Stomach (tissue), 9 donors: Measurements from ENCODE around the gene NGDN. TPM values are rescaled to one million over a fixed set of nuclear protein-coding genes. Genes with fewer than 3 reads are reported as not detected.
A peak's percentile ranks its signal among the peaks of the same experiment; 100 is the strongest.

Source experiments
- DNase-seq, 2 donors: peaks; one replicate each; pipeline versions ENCODE4 v3.0.0 to v3.0.0-alpha.2; 2013 to 2019
- H3K27ac ChIP-seq, 5 donors: fragments of 200-600 bp in 4 of 5; sonication (generic) in 4 of 5; one replicate each; pipeline ENCODE4 v1.5.1; 2013 to 2019; ENCODE audit warnings: mild to moderate bottlenecking in 1 of 5, moderate library complexity in 1 of 5
- H3K27me3 ChIP-seq, 3 donors: fragments of 200-600 bp; sonication (generic); one replicate each; pipeline ENCODE4 v1.5.1; 2017 to 2019; ENCODE audit warnings: mixed run types in 1 of 3
- H3K36me3 ChIP-seq, 4 donors: fragments of 200-600 bp; sonication (generic); 1 replicate in 3 of 4; 2 replicates in 1 of 4; pipeline ENCODE4 v1.5.1; 2016 to 2019
- H3K4me1 ChIP-seq, 4 donors: fragments of 200-600 bp; sonication (generic); one replicate each; pipeline ENCODE4 v1.5.1; 2016 to 2019
- H3K4me3 ChIP-seq, 4 donors: fragments of 200-600 bp; sonication (generic) in 3 of 4; one replicate each; pipeline ENCODE4 v1.5.1; 2016 to 2019; ENCODE audit warnings: mild to moderate bottlenecking in 1 of 4
- H3K9me3 ChIP-seq, 4 donors: fragments of 200-600 bp; sonication (generic); one replicate each; pipeline ENCODE4 v1.5.1; 2016 to 2019
- EP300 ChIP-seq: sonication (generic); formaldehyde crosslinking; IDR thresholded peaks from one replicate; pipeline ENCODE4 v1.6.1; 2017; ENCODE audit warnings: antibody characterized with exemption
- POLR2A ChIP-seq, 4 donors: fragments of 450-650 bp; IDR thresholded peaks; one replicate each; pipeline ENCODE4 v1.6.1; 2016; ENCODE audit warnings: antibody characterized with exemption in 4 of 4, control low read depth in 2 of 4, mild to moderate bottlenecking in 1 of 4, moderate library complexity in 1 of 4
- POLR2AphosphoS5 ChIP-seq, 3 donors: sonication (generic); formaldehyde crosslinking; IDR thresholded peaks; one replicate each; pipeline ENCODE4 v1.6.1; 2016; ENCODE audit warnings: antibody characterized with exemption in 3 of 3
- WGBS, 5 donors: extraction: QIAGEN DNeasy Blood & Tissue Kit in 3 of 5; methylation state at CpG; one replicate each; pipeline versions ENCODE4 v1.1.5 to v1.1.7; 2013 to 2018; 5-methylcytosine and 5-hydroxymethylcytosine counted together
- intact Hi-C: fragments of 100-400 bp; cut with DNase I; formaldehyde crosslinking; loops from one replicate; pipeline ENCODE4 v1.15.1; 2023; ENCODE audit warnings: low total_unique reads
- polyA plus RNA-seq, 3 donors: library from polyadenylated mRNA; stranded (reverse); fragments of 200-250 nt; gene quantifications; one replicate each; pipeline ENCODE4 v1.2.3, GENCODE V29; 2013
- total RNA-seq, 5 donors: library from RNA; depleted of rRNA; stranded (reverse); fragments of >200 nt; gene quantifications; one replicate each; pipeline versions ENCODE4 v1.1.0 to v1.2.3, GENCODE V29; 2014 to 2016
- TF ChIP-seq, protein P1 (sequence below), 7 experiments: fragments of 450-650 bp in 4 of 7; fragments of 200-600 bp in 3 of 7; sonication (generic) in 3 of 7; IDR thresholded peaks; one replicate each; pipeline ENCODE4 v1.5.1; 2016 to 2019; ENCODE audit warnings: antibody characterized with exemption in 7 of 7, control low read depth in 2 of 7, mild to moderate bottlenecking in 1 of 7
- donor health status: healthy with polysubstance abuse.
- donor health status: Bipolar disorder and iron deficiency.
- donor health status: healthy.

NGDN gene
- total and polyA plus RNA-seq, 8 donors = 3.5 to 72.7 (median 31.7) TPM

GRCh38 chr14:23481362-23481970 is 12.0 kb downstream of the NGDN start:
- no peaks in the 10 kb centered on the region for H3K9me3 ChIP-seq
- no peaks in the 10 kb centered on the region for H3K27me3 ChIP-seq
- TF ChIP-seq POLR2AphosphoS5 (IDR thresholded peaks at IDR 0.05) (no peak), POLR2A (IDR thresholded peaks at IDR 0.05) (no peak), EP300 (no peak)
- TF ChIP-seq, protein P1, sequence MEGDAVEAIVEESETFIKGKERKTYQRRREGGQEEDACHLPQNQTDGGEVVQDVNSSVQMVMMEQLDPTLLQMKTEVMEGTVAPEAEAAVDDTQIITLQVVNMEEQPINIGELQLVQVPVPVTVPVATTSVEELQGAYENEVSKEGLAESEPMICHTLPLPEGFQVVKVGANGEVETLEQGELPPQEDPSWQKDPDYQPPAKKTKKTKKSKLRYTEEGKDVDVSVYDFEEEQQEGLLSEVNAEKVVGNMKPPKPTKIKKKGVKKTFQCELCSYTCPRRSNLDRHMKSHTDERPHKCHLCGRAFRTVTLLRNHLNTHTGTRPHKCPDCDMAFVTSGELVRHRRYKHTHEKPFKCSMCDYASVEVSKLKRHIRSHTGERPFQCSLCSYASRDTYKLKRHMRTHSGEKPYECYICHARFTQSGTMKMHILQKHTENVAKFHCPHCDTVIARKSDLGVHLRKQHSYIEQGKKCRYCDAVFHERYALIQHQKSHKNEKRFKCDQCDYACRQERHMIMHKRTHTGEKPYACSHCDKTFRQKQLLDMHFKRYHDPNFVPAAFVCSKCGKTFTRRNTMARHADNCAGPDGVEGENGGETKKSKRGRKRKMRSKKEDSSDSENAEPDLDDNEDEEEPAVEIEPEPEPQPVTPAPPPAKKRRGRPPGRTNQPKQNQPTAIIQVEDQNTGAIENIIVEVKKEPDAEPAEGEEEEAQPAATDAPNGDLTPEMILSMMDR (IDR thresholded peaks at IDR 0.05) = no peak
- peaks cover 24 to 90% (median 74%) of the 10 kb centered on the region in 4 donors for H3K36me3 ChIP-seq
- H3K4me1 ChIP-seq = peaks cover 0 to 5% (median 0%) of the 10 kb centered on the region in 4 donors
- 62 to 72% (median 71%) methylated on average over 3 of the region's 3 CpGs for WGBS, 5 donors
- DNase-seq = peak in 1 of 2 donors; percentile 52
- no peak overlapping the region for H3K4me3 ChIP-seq
- intact Hi-C loops = no loop called here
- no peak overlapping the region for H3K27ac ChIP-seq

DNA sequence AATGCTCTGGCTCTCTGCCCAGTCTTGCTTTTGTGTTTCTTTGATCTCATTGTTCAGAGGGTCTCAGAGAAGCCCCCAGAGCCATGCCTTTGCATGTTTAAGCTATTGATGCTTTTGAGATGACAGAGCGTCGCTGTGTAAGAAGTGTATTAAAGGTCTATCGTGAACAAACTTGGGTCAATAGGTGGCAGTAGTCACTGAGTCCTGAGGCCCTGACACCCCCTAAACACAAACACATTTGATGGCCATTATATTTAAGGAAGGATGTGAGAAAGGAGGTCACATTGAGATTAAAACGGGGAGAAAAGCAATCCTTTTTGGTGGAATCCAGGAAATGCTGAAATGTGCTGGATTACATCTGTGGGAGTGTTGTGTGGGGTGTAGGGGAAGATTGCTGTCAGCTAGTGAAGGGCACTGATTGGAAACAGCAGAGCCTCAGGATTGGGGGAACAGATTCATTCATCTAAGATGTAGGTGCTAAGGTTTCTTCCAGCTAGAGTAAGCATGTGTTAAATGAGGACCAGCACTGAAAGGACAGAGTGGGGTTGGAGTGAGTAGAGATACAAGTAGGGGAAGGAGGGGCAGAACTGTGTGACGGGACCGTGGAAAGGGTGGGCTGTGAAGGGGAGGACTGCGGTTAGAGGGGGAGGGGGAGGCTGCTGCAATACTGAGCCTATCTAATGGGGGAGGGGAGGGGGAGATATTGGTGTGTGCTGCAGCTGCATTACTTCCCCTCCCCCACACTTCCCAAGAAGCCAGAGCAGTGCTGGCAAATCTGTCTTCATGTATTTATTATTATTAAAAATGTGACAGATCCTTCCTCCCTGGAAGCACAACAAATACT is 12.7 kb downstream of the NGDN start:
- Histone ChIP-seq H3K27ac (no peak overlapping the region), H3K4me3 (no peak overlapping the region)
- intact Hi-C loops = loop anchor here (2.0 kb wide), 1 partner anchor 85 kb away; the partner anchor contains the start of gene AP1G2

GRCh38 chr14:23482823-23483148 is 13.3 kb downstream of the NGDN start:
- Histone ChIP-seq H3K9me3 (no peaks in the 10 kb centered on the region), H3K27ac (no peak overlapping the region), H3K4me3 (no peak overlapping the region), H3K27me3 (no peaks in the 10 kb centered on the region), H3K36me3 (peaks cover 11 to 84% (median 73%) of the 10 kb centered on the region in 4 donors), H3K4me1 (peaks cover 0 to 5% (median 0%) of the 10 kb centered on the region in 4 donors)
- no peak for TF ChIP-seq POLR2AphosphoS5 (IDR thresholded peaks at IDR 0.05)
- TF ChIP-seq, protein P1 (IDR thresholded peaks at IDR 0.05) = no peak
- TF ChIP-seq EP300 = no peak
- TF ChIP-seq POLR2A (IDR thresholded peaks at IDR 0.05) = no peak
- intact Hi-C loops = loop anchor here (2.0 kb wide), 1 partner anchor 84 kb away; the partner anchor contains the start of gene AP1G2
- DNase-seq = no peak

More for the DNA sequence above, 12.7 kb downstream of the NGDN start:
- H3K4me1 ChIP-seq = peaks cover 0 to 5% (median 0%) of the 10 kb centered on the region in 4 donors
- H3K9me3 ChIP-seq = no peaks in the 10 kb centered on the region
- H3K27me3 ChIP-seq = no peaks in the 10 kb centered on the region
- DNase-seq = peak in 1 of 2 donors; percentile 40
- H3K36me3 ChIP-seq = peaks cover 17 to 90% (median 74%) of the 10 kb centered on the region in 4 donors
- 59 to 79% (median 64%) methylated on average over 7 of the region's 7 CpGs for WGBS, 5 donors
- TF ChIP-seq POLR2AphosphoS5 (IDR thresholded peaks at IDR 0.05) = no peak
- TF ChIP-seq, protein P1 (IDR thresholded peaks at IDR 0.05) = no peak
- TF ChIP-seq EP300 = no peak
- no peak for TF ChIP-seq POLR2A (IDR thresholded peaks at IDR 0.05)

DNA sequence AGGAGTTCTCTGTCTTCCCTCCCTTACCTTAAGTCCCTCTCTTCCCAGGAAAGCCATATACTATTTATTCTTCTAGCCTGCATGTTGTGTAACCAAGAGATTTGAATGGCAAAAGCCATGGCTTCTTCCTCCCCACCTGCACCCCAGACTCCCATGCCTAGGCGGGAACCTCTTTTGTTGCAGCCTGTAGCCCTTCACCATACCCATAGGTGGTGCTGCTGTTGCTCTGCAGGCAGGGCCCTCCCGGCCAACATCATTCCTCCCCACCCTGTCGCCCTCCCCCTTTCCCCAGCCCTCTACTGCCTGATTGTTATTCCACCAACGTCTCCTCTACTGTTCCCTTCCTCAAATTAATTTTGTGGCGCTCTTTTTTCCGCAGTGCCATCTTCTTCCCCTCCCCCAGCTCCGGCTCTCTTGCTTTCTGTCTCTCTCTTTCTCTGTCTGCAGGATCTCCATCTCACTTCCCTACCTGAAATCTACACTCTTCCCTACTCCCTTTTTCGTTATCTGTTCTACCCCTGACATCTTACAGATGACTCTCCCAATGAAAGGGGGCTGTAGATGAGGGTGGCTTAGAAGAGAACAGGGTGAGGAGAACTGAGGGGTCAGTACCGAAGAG is 13.8 kb downstream of the NGDN start:
- 53 to 66% (median 57%) methylated on average over 9 of the region's 9 CpGs for WGBS, 5 donors
- Histone ChIP-seq H3K9me3 (no peaks in the 10 kb centered on the region), H3K27ac (no peak overlapping the region), H3K4me1 (peaks cover 0 to 1% (median 0%) of the 10 kb centered on the region in 4 donors), H3K36me3 (peaks cover 10 to 85% (median 71%) of the 10 kb centered on the region in 4 donors), H3K4me3 (no peak overlapping the region), H3K27me3 (no peaks in the 10 kb centered on the region)
- peak in 1 of 2 donors; percentile 57 for DNase-seq
- TF ChIP-seq, protein P1 (IDR thresholded peaks at IDR 0.05) = peak in 1 of 7 experiments; percentile 13
- TF ChIP-seq POLR2A (IDR thresholded peaks at IDR 0.05) = no peak
- intact Hi-C loops = loop anchor here (2.0 kb wide), 1 partner anchor 83 kb away; the partner anchor contains the start of gene AP1G2
